A549 (cell line): ENCODE data around the gene VPS13A. TPM values are rescaled to one million over a fixed set of nuclear protein-coding genes. Genes with fewer than 3 reads are reported as not detected.

Experiments
- ATAC-seq, 2 experiments: fragments of 200-7000 bp in 1 of 2; fragments of >200 bp in 1 of 2; cut with Nextera tagmentation in 1 of 2; cut with Tn5 transposase in 1 of 2; 3 replicates each; pipeline versions ENCODE4 v1.8.0 to v1.9.1; 2018 to 2020; ENCODE audit warnings: mild to moderate bottlenecking in 1 of 2, moderate library complexity in 1 of 2
- CTCF ChIA-PET: fragments of 300-600 bp; sonication (Branson Sonifier 250); formaldehyde crosslinking; extraction: SDS; loops from one replicate; lab custom pipeline; 2021; ENCODE audit warnings: antibody characterized with exemption, inconsistent platforms; lab: Yijun Ruan, JAX
- POLR2A ChIA-PET: fragments of 350-600 bp; formaldehyde crosslinking; extraction: SDS; loops from one replicate; lab custom pipeline; 2021; ENCODE audit warnings: antibody characterized with exemption, inconsistent platforms; lab: Yijun Ruan, JAX
- DNase-seq, 2 experiments: peaks; one replicate each; pipeline versions ENCODE4 v3.0.0 to v3.0.0-alpha.2; 2011 to 2016; ENCODE audit warnings: low read depth in 1 of 2, low spot score in 1 of 2
- FAIRE-seq: peaks from 2 replicates; lab custom pipeline; 2011; peaks lifted over from hg19 to GRCh38; lab: Jason Lieb, UNC
- H3K27ac ChIP-seq, 2 experiments: fragments of >200 bp; sonication (Bioruptor Twin); formaldehyde crosslinking; 3 replicates each; pipeline ENCODE4 v1.5.1; 2016 to 2017
- H3K4me1 ChIP-seq: fragments of >200 bp; sonication (Bioruptor Twin); formaldehyde crosslinking; 3 replicates; pipeline ENCODE4 v1.6.1; 2016
- H3K4me2 ChIP-seq: fragments of >200 bp; sonication (Bioruptor Twin); formaldehyde crosslinking; 3 replicates; pipeline ENCODE4 v1.6.1; 2016
- H3K4me3 ChIP-seq: fragments of >200 bp; sonication (Bioruptor Twin); formaldehyde crosslinking; 3 replicates; pipeline ENCODE4 v1.5.1; 2016
- H3K9me3 ChIP-seq: fragments of >200 bp; sonication (Bioruptor Twin); formaldehyde crosslinking; 3 replicates; pipeline ENCODE4 v1.6.1; 2016
- CEBPB ChIP-seq, 2 experiments: fragments of >200 bp in 1 of 2; sonication (Bioruptor Twin) in 1 of 2; formaldehyde crosslinking in 1 of 2; IDR thresholded peaks; 2 replicates each; pipeline ENCODE4 v1.6.1; 2012 to 2016
- CHD2 ChIP-seq: fragments of 150-350 bp; IDR thresholded peaks from 2 replicates; pipeline ENCODE4 v1.6.1; 2014; ENCODE audit warnings: low read length; ENCODE audit not compliant: partially characterized antibody
- EHF ChIP-seq: fragments of 250-450 bp; sonication (Bioruptor Pico); IDR thresholded peaks from 2 replicates; pipeline ENCODE4 v1.5.0; 2020; ENCODE audit warnings: mild to moderate bottlenecking
- EHMT2 ChIP-seq: fragments of 200-600 bp; sonication (generic); IDR thresholded peaks from 2 replicates; pipeline ENCODE4 v1.6.1; 2016; ENCODE audit warnings: antibody characterized with exemption, low read depth, mild to moderate bottlenecking, moderate library complexity
- FOSB ChIP-seq: fragments of 250-450 bp; sonication (Bioruptor Pico); IDR thresholded peaks from 2 replicates; pipeline ENCODE4 v1.5.0; 2020; ENCODE audit warnings: mild to moderate bottlenecking, moderate library complexity
- FOXS1 ChIP-seq: fragments of 250-450 bp; sonication (Bioruptor Pico); IDR thresholded peaks from 2 replicates; pipeline ENCODE4 v1.5.0; 2020; ENCODE audit warnings: mild to moderate bottlenecking, moderate library complexity
- HEYL ChIP-seq: fragments of 250-450 bp; sonication (Bioruptor Pico); IDR thresholded peaks from 2 replicates; pipeline ENCODE4 v1.8.0; 2021; ENCODE audit warnings: mild to moderate bottlenecking, moderate library complexity
- HOXA7 ChIP-seq: fragments of 250-450 bp; sonication (Bioruptor Pico); IDR thresholded peaks from 2 replicates; pipeline ENCODE4 v1.5.0; 2020; ENCODE audit warnings: mild to moderate bottlenecking, moderate library complexity
- JUN ChIP-seq, 2 experiments: fragments of >200 bp; sonication (Bioruptor Twin); formaldehyde crosslinking; IDR thresholded peaks; 2 replicates in 1 of 2; 3 replicates in 1 of 2; pipeline ENCODE4 v1.6.1; 2016 to 2017
- JUNB ChIP-seq: fragments of >200 bp; sonication (Bioruptor Twin); formaldehyde crosslinking; IDR thresholded peaks from 2 replicates; pipeline ENCODE4 v1.6.1; 2016
- KDM1A ChIP-seq: fragments of 200-600 bp; sonication (generic); IDR thresholded peaks from 2 replicates; pipeline ENCODE4 v1.6.1; 2016; ENCODE audit warnings: low read depth, mild to moderate bottlenecking
- KDM5A ChIP-seq: fragments of 200-600 bp; sonication (generic); IDR thresholded peaks from 2 replicates; pipeline ENCODE4 v1.6.1; 2016; ENCODE audit warnings: antibody characterized with exemption, mild to moderate bottlenecking
- PHF8 ChIP-seq: fragments of 200-600 bp; sonication (generic); IDR thresholded peaks from 2 replicates; pipeline ENCODE4 v1.6.1; 2016; ENCODE audit warnings: low read depth, mild to moderate bottlenecking, antibody characterized with exemption, moderate library complexity, borderline replicate concordance
- RNF2 ChIP-seq: fragments of 200-600 bp; sonication (generic); IDR thresholded peaks from 2 replicates; pipeline ENCODE4 v1.6.1; 2016; ENCODE audit warnings: low read depth, mild to moderate bottlenecking, antibody characterized with exemption, moderate library complexity, borderline replicate concordance
- SMC3 ChIP-seq: fragments of >200 bp; sonication (Bioruptor Twin); formaldehyde crosslinking; IDR thresholded peaks from 3 replicates; pipeline ENCODE4 v1.6.1; 2018; ENCODE audit warnings: inconsistent platforms
- SREBF2 ChIP-seq: fragments of 450-650 bp; IDR thresholded peaks from 2 replicates; pipeline ENCODE4 v1.6.1; 2014; ENCODE audit warnings: mild to moderate bottlenecking, moderate library complexity
- ZC3H11A ChIP-seq: fragments of 450-650 bp; IDR thresholded peaks from 2 replicates; pipeline ENCODE4 v1.6.1; 2014; ENCODE audit warnings: antibody characterized with exemption, mild to moderate bottlenecking
- WGBS: methylation state at CpG from one replicate; pipeline ENCODE4 v1.1.6; 2017; ENCODE audit errors: missing lambda C conversion rate; 5-methylcytosine and 5-hydroxymethylcytosine counted together
- polyA plus RNA-seq, 4 experiments: library from polyadenylated mRNA; depleted of rRNA in 3 of 4; stranded (reverse); fragments of >200 nt; fragmentation: RNase III in 1 of 4; extraction: RNeasy Plus Mini Kit Qiagen cat#74134 plus additional on column Dnase treatment in 1 of 4; gene quantifications; 2 replicates in 3 of 4; 3 replicates in 1 of 4; pipeline ENCODE4 v1.2.3, GENCODE V29; 2011 to 2017
- TF ChIP-seq, protein P1 (sequence below): fragments of 450-650 bp; IDR thresholded peaks from 2 replicates; pipeline ENCODE4 v1.6.1; 2014; ENCODE audit warnings: antibody characterized with exemption
- TF ChIP-seq, protein P2 (sequence below): fragments of >200 bp; sonication (Bioruptor Twin); formaldehyde crosslinking; IDR thresholded peaks from 3 replicates; pipeline ENCODE4 v1.6.1; 2016
- TF ChIP-seq, protein P3 (sequence below): fragments of 200-600 bp; sonication (generic); IDR thresholded peaks from 2 replicates; pipeline ENCODE4 v1.6.1; 2016; ENCODE audit warnings: antibody characterized with exemption, mild to moderate bottlenecking, moderate library complexity
- TF ChIP-seq, protein P4 (sequence below): fragments of >200 bp; sonication (Bioruptor Twin); formaldehyde crosslinking; IDR thresholded peaks from 3 replicates; pipeline ENCODE4 v1.5.1; 2016

Gene VPS13A
- polyA plus RNA-seq, 2 of the 4 experiments (the other 2 are of a cell fraction) = 12.3 to 66.6 TPM

DNA sequence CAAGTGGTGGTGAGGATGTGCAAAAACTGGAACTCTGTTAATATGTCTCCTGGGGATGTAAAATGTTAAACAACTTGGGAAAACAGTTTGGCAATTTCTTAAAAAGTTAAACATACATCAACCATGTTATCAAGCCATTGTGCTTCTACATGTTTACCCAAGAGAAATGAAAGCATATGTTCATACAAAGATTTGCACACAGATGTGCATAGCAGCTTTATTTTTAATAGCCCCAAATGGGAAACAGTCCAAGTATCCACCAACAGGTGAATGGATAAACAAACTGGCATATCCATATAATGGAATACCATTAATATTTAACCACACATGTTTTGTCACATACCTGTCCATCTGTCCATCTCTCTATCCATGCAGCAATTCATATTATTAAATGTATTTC, 6.2 kb downstream of the VPS13A start (continued):
- TF ChIP-seq EHMT2 = no peak

- ChIA-PET POLR2A (no interaction called here), CTCF (no interaction called here)
- 79% methylated on average over 3 of the region's 3 CpGs for WGBS
- no peak for TF ChIP-seq ZC3H11A
- TF ChIP-seq SMC3 = no peak
- TF ChIP-seq CHD2 = no peak
- FAIRE-seq (no peak), DNase-seq (no peak), ATAC-seq (no peak)
- no peak overlapping the region for H3K4me2 ChIP-seq
- 0 out of 3 replicates have a peak, but pooled peaks cover 2% of the 10 kb centered on the region for H3K4me1 ChIP-seq
- no peaks in the 10 kb centered on the region for H3K9me3 ChIP-seq
- H3K27ac ChIP-seq = no peak overlapping the region
- no peak overlapping the region for H3K4me3 ChIP-seq
Measured at GRCh38 chr9:77188242-77188641, 10.9 kb downstream of the VPS13A start.

DNA sequence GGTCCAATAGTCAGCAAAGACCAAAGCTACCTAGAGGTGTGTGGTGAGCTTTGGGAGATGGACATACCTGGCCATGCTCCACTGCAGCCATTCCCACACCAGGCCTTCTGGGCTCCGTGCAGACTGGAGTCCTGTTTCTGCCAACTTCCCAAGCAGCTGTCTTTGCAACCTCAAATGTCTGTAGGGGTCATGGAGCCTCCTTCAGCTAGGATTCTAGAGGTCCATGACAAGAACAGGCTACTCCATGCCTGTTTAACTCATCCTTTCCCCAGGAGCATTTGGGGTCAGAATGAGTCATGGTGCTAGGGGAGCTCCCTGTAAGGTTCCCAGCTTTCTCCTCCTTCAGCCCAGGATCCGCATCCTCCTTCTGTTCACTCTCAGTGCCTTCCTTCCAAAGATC, 17.1 kb downstream of the VPS13A start:
- TF ChIP-seq HOXA7 (CRISPR knock-in tag) = no peak
- no peak for TF ChIP-seq KDM5A
- TF ChIP-seq CEBPB (IDR thresholded peaks at IDR 0.05) = no peak
- TF ChIP-seq, protein P1, sequence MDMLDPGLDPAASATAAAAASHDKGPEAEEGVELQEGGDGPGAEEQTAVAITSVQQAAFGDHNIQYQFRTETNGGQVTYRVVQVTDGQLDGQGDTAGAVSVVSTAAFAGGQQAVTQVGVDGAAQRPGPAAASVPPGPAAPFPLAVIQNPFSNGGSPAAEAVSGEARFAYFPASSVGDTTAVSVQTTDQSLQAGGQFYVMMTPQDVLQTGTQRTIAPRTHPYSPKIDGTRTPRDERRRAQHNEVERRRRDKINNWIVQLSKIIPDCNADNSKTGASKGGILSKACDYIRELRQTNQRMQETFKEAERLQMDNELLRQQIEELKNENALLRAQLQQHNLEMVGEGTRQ = no peak
- TF ChIP-seq KDM1A = no peak
- no peak for TF ChIP-seq HEYL (CRISPR knock-in tag)
- no peak overlapping the region for H3K4me2 ChIP-seq
- FAIRE-seq (no peak), ATAC-seq (peak in 1 of 2 experiments; percentile 23; a peak in 1 of 6 replicates), DNase-seq (no peak)
- no peaks in the 10 kb centered on the region for H3K4me1 ChIP-seq
- H3K9me3 ChIP-seq = no peaks in the 10 kb centered on the region
- no peak overlapping the region for H3K4me3 ChIP-seq
- WGBS = 93% methylated on average over 2 of the region's 2 CpGs
- ChIA-PET CTCF (interaction anchor here (0.8 to 1.8 kb wide), 6 partner anchors 9 to 29 kb away, joined by 3 to 6 read pairs (median 3); partner anchors contain the start of gene VPS13A), POLR2A (no interaction called here)
- no peak overlapping the region for H3K27ac ChIP-seq

DNA sequence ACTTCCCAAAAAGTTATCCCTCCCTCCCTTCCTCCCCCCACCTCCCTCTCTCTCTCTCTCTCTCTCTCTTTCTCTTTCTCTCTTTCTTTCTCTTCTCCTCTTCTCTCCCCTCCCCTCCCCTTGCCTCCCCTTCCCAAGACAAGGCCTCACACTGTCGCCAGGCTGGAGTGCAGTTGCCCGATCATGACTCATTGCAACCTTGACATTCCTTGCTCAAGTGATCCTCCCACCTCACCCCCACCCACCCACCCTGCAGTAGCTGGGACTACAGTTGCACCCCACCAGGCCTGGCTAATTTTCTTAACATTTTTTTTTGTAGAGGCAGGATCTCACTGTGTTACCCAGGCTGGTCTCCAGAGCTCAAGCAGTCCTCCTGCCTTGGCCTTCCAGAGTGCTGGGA, 32.8 kb downstream of the VPS13A start:
- ATAC-seq = no peak
- DNase-seq = no peak
- peaks cover 9% of the 10 kb centered on the region; the same call in 1 of the 3 replicates for H3K4me1 ChIP-seq
- H3K4me3 ChIP-seq = no peak overlapping the region
- POLR2A ChIA-PET = no interaction called here
- TF ChIP-seq SREBF2 = no peak
- no peak for TF ChIP-seq JUN (IDR thresholded peaks at IDR 0.05)
- TF ChIP-seq HOXA7 (CRISPR knock-in tag) = no peak
- TF ChIP-seq, protein P2, sequence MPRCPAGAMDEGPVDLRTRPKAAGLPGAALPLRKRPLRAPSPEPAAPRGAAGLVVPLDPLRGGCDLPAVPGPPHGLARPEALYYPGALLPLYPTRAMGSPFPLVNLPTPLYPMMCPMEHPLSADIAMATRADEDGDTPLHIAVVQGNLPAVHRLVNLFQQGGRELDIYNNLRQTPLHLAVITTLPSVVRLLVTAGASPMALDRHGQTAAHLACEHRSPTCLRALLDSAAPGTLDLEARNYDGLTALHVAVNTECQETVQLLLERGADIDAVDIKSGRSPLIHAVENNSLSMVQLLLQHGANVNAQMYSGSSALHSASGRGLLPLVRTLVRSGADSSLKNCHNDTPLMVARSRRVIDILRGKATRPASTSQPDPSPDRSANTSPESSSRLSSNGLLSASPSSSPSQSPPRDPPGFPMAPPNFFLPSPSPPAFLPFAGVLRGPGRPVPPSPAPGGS = no peak
- no peak for TF ChIP-seq FOSB
- TF ChIP-seq RNF2 = no peak
- no peak for TF ChIP-seq KDM1A
- TF ChIP-seq SMC3 = no peak
- TF ChIP-seq CEBPB (IDR thresholded peaks at IDR 0.05) = no peak
- TF ChIP-seq PHF8 = no peak
- TF ChIP-seq, protein P3, sequence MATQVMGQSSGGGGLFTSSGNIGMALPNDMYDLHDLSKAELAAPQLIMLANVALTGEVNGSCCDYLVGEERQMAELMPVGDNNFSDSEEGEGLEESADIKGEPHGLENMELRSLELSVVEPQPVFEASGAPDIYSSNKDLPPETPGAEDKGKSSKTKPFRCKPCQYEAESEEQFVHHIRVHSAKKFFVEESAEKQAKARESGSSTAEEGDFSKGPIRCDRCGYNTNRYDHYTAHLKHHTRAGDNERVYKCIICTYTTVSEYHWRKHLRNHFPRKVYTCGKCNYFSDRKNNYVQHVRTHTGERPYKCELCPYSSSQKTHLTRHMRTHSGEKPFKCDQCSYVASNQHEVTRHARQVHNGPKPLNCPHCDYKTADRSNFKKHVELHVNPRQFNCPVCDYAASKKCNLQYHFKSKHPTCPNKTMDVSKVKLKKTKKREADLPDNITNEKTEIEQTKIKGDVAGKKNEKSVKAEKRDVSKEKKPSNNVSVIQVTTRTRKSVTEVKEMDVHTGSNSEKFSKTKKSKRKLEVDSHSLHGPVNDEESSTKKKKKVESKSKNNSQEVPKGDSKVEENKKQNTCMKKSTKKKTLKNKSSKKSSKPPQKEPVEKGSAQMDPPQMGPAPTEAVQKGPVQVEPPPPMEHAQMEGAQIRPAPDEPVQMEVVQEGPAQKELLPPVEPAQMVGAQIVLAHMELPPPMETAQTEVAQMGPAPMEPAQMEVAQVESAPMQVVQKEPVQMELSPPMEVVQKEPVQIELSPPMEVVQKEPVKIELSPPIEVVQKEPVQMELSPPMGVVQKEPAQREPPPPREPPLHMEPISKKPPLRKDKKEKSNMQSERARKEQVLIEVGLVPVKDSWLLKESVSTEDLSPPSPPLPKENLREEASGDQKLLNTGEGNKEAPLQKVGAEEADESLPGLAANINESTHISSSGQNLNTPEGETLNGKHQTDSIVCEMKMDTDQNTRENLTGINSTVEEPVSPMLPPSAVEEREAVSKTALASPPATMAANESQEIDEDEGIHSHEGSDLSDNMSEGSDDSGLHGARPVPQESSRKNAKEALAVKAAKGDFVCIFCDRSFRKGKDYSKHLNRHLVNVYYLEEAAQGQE = no peak
- TF ChIP-seq FOXS1 (CRISPR knock-in tag) = no peak
- TF ChIP-seq JUNB = no peak
- TF ChIP-seq EHF (CRISPR knock-in tag) = no peak
- TF ChIP-seq, protein P4, sequence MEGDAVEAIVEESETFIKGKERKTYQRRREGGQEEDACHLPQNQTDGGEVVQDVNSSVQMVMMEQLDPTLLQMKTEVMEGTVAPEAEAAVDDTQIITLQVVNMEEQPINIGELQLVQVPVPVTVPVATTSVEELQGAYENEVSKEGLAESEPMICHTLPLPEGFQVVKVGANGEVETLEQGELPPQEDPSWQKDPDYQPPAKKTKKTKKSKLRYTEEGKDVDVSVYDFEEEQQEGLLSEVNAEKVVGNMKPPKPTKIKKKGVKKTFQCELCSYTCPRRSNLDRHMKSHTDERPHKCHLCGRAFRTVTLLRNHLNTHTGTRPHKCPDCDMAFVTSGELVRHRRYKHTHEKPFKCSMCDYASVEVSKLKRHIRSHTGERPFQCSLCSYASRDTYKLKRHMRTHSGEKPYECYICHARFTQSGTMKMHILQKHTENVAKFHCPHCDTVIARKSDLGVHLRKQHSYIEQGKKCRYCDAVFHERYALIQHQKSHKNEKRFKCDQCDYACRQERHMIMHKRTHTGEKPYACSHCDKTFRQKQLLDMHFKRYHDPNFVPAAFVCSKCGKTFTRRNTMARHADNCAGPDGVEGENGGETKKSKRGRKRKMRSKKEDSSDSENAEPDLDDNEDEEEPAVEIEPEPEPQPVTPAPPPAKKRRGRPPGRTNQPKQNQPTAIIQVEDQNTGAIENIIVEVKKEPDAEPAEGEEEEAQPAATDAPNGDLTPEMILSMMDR = no peak
- TF ChIP-seq, all 56 proteins: peak for 0
- H3K4me2 ChIP-seq = no peak overlapping the region
- CTCF ChIA-PET = interaction anchor here (0.9 kb wide), 1 partner anchor 10 kb away, joined by 4 read pairs; no protein-coding TSS in a partner anchor
- H3K27ac ChIP-seq = 0 out of 6 replicates have a peak overlapping the region, but pooled peaks of 1 of the 2 experiments have one; percentile 4
- FAIRE-seq = no peak
- H3K9me3 ChIP-seq = no peaks in the 10 kb centered on the region
- 50% methylated on average over 2 of the region's 2 CpGs for WGBS
